ENCODE data around the gene FUT7.

DNA sequence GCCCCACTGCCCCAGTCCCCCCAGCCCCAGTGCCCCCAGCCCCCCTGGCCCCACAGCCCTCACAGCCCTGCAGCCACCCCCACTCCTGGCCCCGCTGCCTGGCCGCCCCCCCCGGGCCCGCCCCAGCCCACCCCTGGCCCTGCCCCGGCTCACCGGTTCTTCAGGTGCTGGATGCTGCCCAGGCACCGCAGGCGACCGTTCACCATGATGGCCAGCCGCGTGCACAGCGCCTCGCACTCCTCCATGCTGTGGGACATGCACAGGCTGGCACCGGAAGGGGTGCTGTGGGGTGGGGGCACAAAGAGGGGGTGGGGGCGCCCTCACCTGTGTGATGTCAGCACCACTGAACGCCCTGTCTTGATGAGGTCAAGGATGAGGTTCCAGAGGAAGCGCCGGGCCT, 22.7 kb downstream of the FUT7 start:
- TF ChIP-seq, protein P1, sequence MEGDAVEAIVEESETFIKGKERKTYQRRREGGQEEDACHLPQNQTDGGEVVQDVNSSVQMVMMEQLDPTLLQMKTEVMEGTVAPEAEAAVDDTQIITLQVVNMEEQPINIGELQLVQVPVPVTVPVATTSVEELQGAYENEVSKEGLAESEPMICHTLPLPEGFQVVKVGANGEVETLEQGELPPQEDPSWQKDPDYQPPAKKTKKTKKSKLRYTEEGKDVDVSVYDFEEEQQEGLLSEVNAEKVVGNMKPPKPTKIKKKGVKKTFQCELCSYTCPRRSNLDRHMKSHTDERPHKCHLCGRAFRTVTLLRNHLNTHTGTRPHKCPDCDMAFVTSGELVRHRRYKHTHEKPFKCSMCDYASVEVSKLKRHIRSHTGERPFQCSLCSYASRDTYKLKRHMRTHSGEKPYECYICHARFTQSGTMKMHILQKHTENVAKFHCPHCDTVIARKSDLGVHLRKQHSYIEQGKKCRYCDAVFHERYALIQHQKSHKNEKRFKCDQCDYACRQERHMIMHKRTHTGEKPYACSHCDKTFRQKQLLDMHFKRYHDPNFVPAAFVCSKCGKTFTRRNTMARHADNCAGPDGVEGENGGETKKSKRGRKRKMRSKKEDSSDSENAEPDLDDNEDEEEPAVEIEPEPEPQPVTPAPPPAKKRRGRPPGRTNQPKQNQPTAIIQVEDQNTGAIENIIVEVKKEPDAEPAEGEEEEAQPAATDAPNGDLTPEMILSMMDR (IDR thresholded peaks at IDR 0.05), result no peak
- no peak for TF ChIP-seq POLR2A (IDR thresholded peaks at IDR 0.05)
